Smooth muscle cell (in vitro differentiated cells): ENCODE results near the gene LIMD2. TPM values are rescaled to one million over a fixed set of nuclear protein-coding genes. Genes with fewer than 3 reads are reported as not detected.

Source experiments
- DNase-seq: peaks from one replicate; lab custom pipeline; 2025; ENCODE audit not compliant: unreplicated experiment; lab: John Stamatoyannopoulos, UW
- H2AFZ ChIP-seq: fragments of 200-600 bp; sonication (generic); 2 replicates; pipeline ENCODE4 v1.6.0; 2016; ENCODE audit warnings: antibody characterized with exemption, low read depth, mild to moderate bottlenecking
- H3F3A ChIP-seq: fragments of 200-600 bp; sonication (generic); 2 replicates; pipeline ENCODE4 v1.6.0; 2017; ENCODE audit warnings: antibody characterized with exemption, low read depth
- H3K27ac ChIP-seq: fragments of 200-600 bp; sonication (generic); 2 replicates; pipeline ENCODE4 v1.5.1; 2016; ENCODE audit warnings: low read depth, mild to moderate bottlenecking
- H3K27me3 ChIP-seq: fragments of 200-600 bp; sonication (generic); 2 replicates; pipeline ENCODE4 v1.6.1; 2016; ENCODE audit warnings: low read depth, mild to moderate bottlenecking
- H3K36me3 ChIP-seq: fragments of 200-600 bp; sonication (generic); 2 replicates; pipeline ENCODE4 v1.5.1; 2016; ENCODE audit warnings: low read depth
- H3K4me1 ChIP-seq: fragments of 200-600 bp; sonication (generic); 2 replicates; pipeline ENCODE4 v1.5.1; 2016; ENCODE audit warnings: low read depth
- H3K4me2 ChIP-seq: fragments of 200-600 bp; sonication (generic); 2 replicates; pipeline ENCODE4 v1.6.0; 2016; ENCODE audit warnings: mild to moderate bottlenecking
- H3K4me3 ChIP-seq: fragments of 200-600 bp; sonication (generic); 2 replicates; pipeline ENCODE4 v1.5.1; 2016; ENCODE audit warnings: mild to moderate bottlenecking
- H3K79me2 ChIP-seq: fragments of 200-600 bp; sonication (generic); 2 replicates; pipeline ENCODE4 v1.6.0; 2016; ENCODE audit warnings: low read depth, mild to moderate bottlenecking
- H3K9ac ChIP-seq: fragments of 200-600 bp; sonication (generic); 2 replicates; pipeline ENCODE4 v1.6.0; 2016; ENCODE audit warnings: low read depth
- H3K9me3 ChIP-seq: fragments of 200-600 bp; sonication (generic); replicated peaks from 2 replicates; pipeline ENCODE4 v1.5.1; 2016; ENCODE audit warnings: low read depth
- H4K20me1 ChIP-seq: fragments of 200-600 bp; sonication (generic); 2 replicates; pipeline ENCODE4 v1.6.0; 2016; ENCODE audit warnings: low read depth
- CTCF ChIP-seq: fragments of 200-600 bp; sonication (generic); IDR thresholded peaks from 2 replicates; pipeline ENCODE4 v1.5.1; 2017; ENCODE audit warnings: borderline replicate concordance, mild to moderate bottlenecking, antibody characterized with exemption; ENCODE audit not compliant: insufficient read depth, poor library complexity, severe bottlenecking
- WGBS: methylation state at CpG from one replicate; pipeline ENCODE4 v1.1.7; 2016; ENCODE audit warnings: low lambda C conversion rate; 5-methylcytosine and 5-hydroxymethylcytosine counted together
- polyA plus RNA-seq: library from polyadenylated mRNA; unstranded; fragments of >200 nt; fragmentation: Nextera tagmentation; extraction: Ambion mirVana; gene quantifications from 2 replicates; pipeline ENCODE4 v1.2.1, GENCODE V29; 2016
- total RNA-seq: library from RNA; depleted of rRNA; stranded (reverse); fragments of >200 nt; gene quantifications from 2 replicates; pipeline ENCODE4 v1.2.3, GENCODE V29; 2014

Gene LIMD2
- total and polyA plus RNA-seq, 2 experiments from 2014 or later = 40.7 to 124 TPM

GRCh38 chr17:63653050-63653449 lies 46.9 kb downstream of the LIMD2 start:
- TF ChIP-seq CTCF = no peak
- 84% methylated on average over 2 of the region's 2 CpGs for WGBS

GRCh38 chr17:63652106-63652505 lies 47.8 kb downstream of the LIMD2 start:
- Histone ChIP-seq H3K9ac (no peak overlapping the region), H3K79me2 (no peaks in the 10 kb centered on the region), H2AFZ (no peak overlapping the region), H3K27ac (no peak overlapping the region), H3K4me1 (no peaks in the 10 kb centered on the region), H4K20me1 (peaks cover 16% of the 10 kb centered on the region), H3F3A (no peaks in the 10 kb centered on the region), H3K4me2 (no peak overlapping the region), H3K27me3 (no peaks in the 10 kb centered on the region), H3K4me3 (no peak overlapping the region), H3K36me3 (no peaks in the 10 kb centered on the region), H3K9me3 (no peaks in the 10 kb centered on the region)
- 93% methylated on average over 3 of the region's 3 CpGs for WGBS
- no peak for TF ChIP-seq CTCF
- no peak for DNase-seq

More at GRCh38 chr17:63653050-63653449, 46.9 kb downstream of the LIMD2 start:
- H3K4me3 ChIP-seq = no peak overlapping the region
- no peaks in the 10 kb centered on the region for H3K36me3 ChIP-seq
- no peak overlapping the region for H3K4me2 ChIP-seq
- H3K79me2 ChIP-seq = no peaks in the 10 kb centered on the region
- no peaks in the 10 kb centered on the region for H3K27me3 ChIP-seq
- H3K9ac ChIP-seq = no peak overlapping the region
- DNase-seq = no peak
- no peak overlapping the region for H3K27ac ChIP-seq
- H3F3A ChIP-seq = no peaks in the 10 kb centered on the region
- no peaks in the 10 kb centered on the region for H3K9me3 ChIP-seq
- no peak overlapping the region for H2AFZ ChIP-seq
- H3K4me1 ChIP-seq = no peaks in the 10 kb centered on the region
- H4K20me1 ChIP-seq = peaks cover 9% of the 10 kb centered on the region

GRCh38 chr17:63649813-63650212 lies 50.1 kb downstream of the LIMD2 start:
- peaks cover 22% of the 10 kb centered on the region for H4K20me1 ChIP-seq
- WGBS = 100% methylated on average over 1 of the region's 1 CpG
- no peaks in the 10 kb centered on the region for H3K79me2 ChIP-seq
- no peak overlapping the region for H3K4me2 ChIP-seq
- H3K4me3 ChIP-seq = no peak overlapping the region
- no peaks in the 10 kb centered on the region for H3K9me3 ChIP-seq
- no peak for TF ChIP-seq CTCF
- H3K27me3 ChIP-seq = no peaks in the 10 kb centered on the region
- H3F3A ChIP-seq = no peaks in the 10 kb centered on the region
- no peak overlapping the region for H2AFZ ChIP-seq
- DNase-seq = no peak
- peaks cover 3% of the 10 kb centered on the region for H3K36me3 ChIP-seq
- no peak overlapping the region for H3K27ac ChIP-seq
- H3K4me1 ChIP-seq = no peaks in the 10 kb centered on the region
- H3K9ac ChIP-seq = no peak overlapping the region

GRCh38 chr17:63647936-63648335 lies 52.0 kb downstream of the LIMD2 start:
- no peak overlapping the region for H2AFZ ChIP-seq
- H3K4me1 ChIP-seq = no peaks in the 10 kb centered on the region
- no peak for TF ChIP-seq CTCF
- H4K20me1 ChIP-seq = peaks cover 22% of the 10 kb centered on the region
- no peaks in the 10 kb centered on the region for H3K79me2 ChIP-seq
- H3F3A ChIP-seq = no peaks in the 10 kb centered on the region
- H3K4me2 ChIP-seq = no peak overlapping the region
- no peaks in the 10 kb centered on the region for H3K9me3 ChIP-seq
- H3K9ac ChIP-seq = no peak overlapping the region
- no peak overlapping the region for H3K27ac ChIP-seq
- DNase-seq = no peak
- peaks cover 3% of the 10 kb centered on the region for H3K36me3 ChIP-seq
- no peak overlapping the region for H3K4me3 ChIP-seq
- H3K27me3 ChIP-seq = no peaks in the 10 kb centered on the region
